Ovary (tissue), 3 donors: ENCODE measurements around the gene LRRC52.

ENCODE experiments used
- CTCF ChIP-seq, 3 donors: fragments of 450-650 bp in 2 of 3; fragments of 200-600 bp in 1 of 3; IDR thresholded peaks; one replicate each; pipeline versions ENCODE4 v1.5.1 to v1.8.0; 2016 to 2022; ENCODE audit warnings: antibody characterized with exemption in 3 of 3, mild to moderate bottlenecking in 1 of 3
- EP300 ChIP-seq: sonication (generic); formaldehyde crosslinking; IDR thresholded peaks from one replicate; pipeline ENCODE4 v1.6.1; 2017; ENCODE audit warnings: antibody characterized with exemption
- POLR2A ChIP-seq: fragments of 450-650 bp; IDR thresholded peaks from one replicate; pipeline ENCODE4 v1.6.1; 2017; ENCODE audit warnings: antibody characterized with exemption, mild to moderate bottlenecking, moderate library complexity
- donor health status: DM: no; HTN: no; CAD: no.

GRCh38 chr1:165545974-165546373 lies 2.2 kb downstream of the LRRC52 start:
- TF ChIP-seq CTCF (IDR thresholded peaks at IDR 0.05): no peak
- no peak for TF ChIP-seq EP300
- no peak for TF ChIP-seq POLR2A
